GM18520 (cell line): ENCODE results near the gene PLA2G4B.

ENCODE experiments used
- ATAC-seq: cut with Tn5 transposase; IDR thresholded peaks from one replicate; pipeline ENCODE4 v1.9.1; 2021; ENCODE audit not compliant: unreplicated experiment

The PLA2G4B gene

GRCh38 chr15:41885841-41886240 is 47.2 kb downstream of the PLA2G4B start:
- ATAC-seq: no peak

- ATAC-seq: no peak
Measured at GRCh38 chr15:41886741-41887140, 48.1 kb downstream of the PLA2G4B start.

- no peak for ATAC-seq
Measured at GRCh38 chr15:41887161-41887560, 48.5 kb downstream of the PLA2G4B start.

GRCh38 chr15:41887893-41888292 is 49.2 kb downstream of the PLA2G4B start:
- no peak for ATAC-seq

- no peak for ATAC-seq
Measured at GRCh38 chr15:41888662-41889253, 50.1 kb downstream of the PLA2G4B start.

- no peak for ATAC-seq
Measured at GRCh38 chr15:41890050-41890690, 51.5 kb downstream of the PLA2G4B start.

- ATAC-seq: no peak
Measured at GRCh38 chr15:41891226-41891625, 52.6 kb downstream of the PLA2G4B start.

GRCh38 chr15:41891946-41892345 is 53.3 kb downstream of the PLA2G4B start:
- ATAC-seq: no peak

GRCh38 chr15:41892621-41893421 is 54.2 kb downstream of the PLA2G4B start:
- no peak for ATAC-seq

- ATAC-seq: no peak
Measured at GRCh38 chr15:41893422-41894250, 55.0 kb downstream of the PLA2G4B start, which contains the start of gene SPTBN5. TSS of gene SPTBN5 (minus strand) at chr15:41894053. CDS start at chr15:41893497, 556 bp downstream.

- ATAC-seq: no peak
Measured at GRCh38 chr15:41894251-41894790, 55.7 kb downstream of the PLA2G4B start.

GRCh38 chr15:41894791-41895463 is 56.3 kb downstream of the PLA2G4B start:
- no peak for ATAC-seq

GRCh38 chr15:41895491-41895890 is 56.8 kb downstream of the PLA2G4B start:
- ATAC-seq: no peak

GRCh38 chr15:41895957-41896356 is 57.3 kb downstream of the PLA2G4B start:
- ATAC-seq: no peak

GRCh38 chr15:41896566-41896965 is 57.9 kb downstream of the PLA2G4B start:
- no peak for ATAC-seq

- no peak for ATAC-seq
Measured at GRCh38 chr15:41897363-41897799, 58.7 kb downstream of the PLA2G4B start.
